GM21576 (cell line): ENCODE data around the gene FLAD1.
"Not testable (repeated sequence)": the region's sequence is repeated elsewhere in the genome, so short reads cannot be mapped to it uniquely, and the experiment has no call there.

Experiments
- ATAC-seq: cut with Tn5 transposase; IDR thresholded peaks from one replicate; pipeline ENCODE4 v1.9.1; 2021; ENCODE audit warnings: mild to moderate bottlenecking, moderate library complexity; ENCODE audit not compliant: unreplicated experiment

The FLAD1 gene

GRCh38 chr1:154967331-154967950 lies 15.7 kb upstream of the FLAD1 start:
- ATAC-seq, result no peak

GRCh38 chr1:154968731-154969130 lies 14.4 kb upstream of the FLAD1 start:
- ATAC-seq, result no peak

GRCh38 chr1:154969246-154969645 lies 13.9 kb upstream of the FLAD1 start:
- ATAC-seq, result no peak

GRCh38 chr1:154969860-154970452 lies 13.2 kb upstream of the FLAD1 start:
- ATAC-seq, result no peak

- no peak for ATAC-seq
These were observed 12.4 kb upstream of the FLAD1 start, which contains the start of gene SHC1 for GRCh38 chr1:154970631-154971340. Gene SHC1, minus strand, starts transcription at chr1:154970747. Its CDS starts 221 bp downstream, at chr1:154970526.

- no peak for ATAC-seq
These were observed 11.7 kb upstream of the FLAD1 start for GRCh38 chr1:154971341-154971998.

- no peak for ATAC-seq
These were observed 11.0 kb upstream of the FLAD1 start for GRCh38 chr1:154972213-154972516.

GRCh38 chr1:154972517-154973343 lies 10.4 kb upstream of the FLAD1 start:
- ATAC-seq, result no peak

GRCh38 chr1:154973344-154974101 lies 9.6 kb upstream of the FLAD1 start:
- peak; percentile 22 for ATAC-seq

GRCh38 chr1:154974102-154974807 lies 8.9 kb upstream of the FLAD1 start, which contains the start of gene CKS1B:
Gene CKS1B, plus strand, starts transcription at chr1:154974681. Its CDS starts 65 bp downstream, at chr1:154974746.
- ATAC-seq, result peak; percentile 73

- peak; percentile 34 for ATAC-seq
These were observed 8.2 kb upstream of the FLAD1 start for GRCh38 chr1:154974808-154975408.

- no peak for ATAC-seq
These were observed 7.6 kb upstream of the FLAD1 start for GRCh38 chr1:154975409-154976059.

- ATAC-seq, result not testable (repeated sequence)
These were observed 5.4 kb upstream of the FLAD1 start for GRCh38 chr1:154977762-154978161.

GRCh38 chr1:154978360-154978759 lies 4.8 kb upstream of the FLAD1 start:
- ATAC-seq, result no peak

- no peak for ATAC-seq
These were observed 803 bp upstream of the FLAD1 start for GRCh38 chr1:154982341-154982740.

- no peak for ATAC-seq
These were observed 777 bp downstream of the FLAD1 start for GRCh38 chr1:154983776-154984466.

- ATAC-seq, result not testable (repeated sequence)
These were observed 3.6 kb downstream of the FLAD1 start for GRCh38 chr1:154986736-154987135.

GRCh38 chr1:154987326-154987725 lies 4.2 kb downstream of the FLAD1 start:
- no peak for ATAC-seq
